Measurements from ENCODE around the gene MAPK11.

- TF ChIP-seq CTCF (IDR thresholded peaks at IDR 0.05; ENCODE audit: low read depth, low read length) (no peak), EZH2phosphoT487 (IDR thresholded peaks at IDR 0.05; ENCODE audit: low read depth) (no peak)
These were observed 21.7 kb downstream of the MAPK11 start for GRCh38 chr22:50248196-50249081.

All from OCI-LY3 (cell line).